ENCODE results near the gene DEFB112.

Gene DEFB112

GRCh38 chr6:50062051-50062450 is 12.3 kb upstream of the DEFB112 start:
- no peak for DNase-seq (ENCODE audit: low read depth in 2 of 2)
- no peak overlapping the region for H3K4me3 ChIP-seq (replicated peaks in 1 of 2; ENCODE audit: low read depth in 2 of 2, low read length in 2 of 2)
- no peak for TF ChIP-seq CTCF (IDR thresholded peaks at IDR 0.05; ENCODE audit: low read depth, low read length)

- DNase-seq (ENCODE audit: low read depth in 2 of 2) = no peak
These were observed 6.5 kb upstream of the DEFB112 start for GRCh38 chr6:50056242-50056641.

GRCh38 chr6:50047026-50047425 is 2.7 kb downstream of the DEFB112 start:
- no peak for TF ChIP-seq CTCF (IDR thresholded peaks at IDR 0.05; ENCODE audit: low read depth, low read length)
- no peak for DNase-seq (ENCODE audit: low read depth in 2 of 2)
- H3K4me3 ChIP-seq (replicated peaks in 1 of 2; ENCODE audit: low read depth in 2 of 2, low read length in 2 of 2) = no peak overlapping the region

More at GRCh38 chr6:50056242-50056641, 6.5 kb upstream of the DEFB112 start:
- no peak overlapping the region for H3K4me3 ChIP-seq (replicated peaks in 1 of 2; ENCODE audit: low read depth in 2 of 2, low read length in 2 of 2)
- TF ChIP-seq CTCF (IDR thresholded peaks at IDR 0.05; ENCODE audit: low read depth, low read length) = no peak

- TF ChIP-seq CTCF (IDR thresholded peaks at IDR 0.05; ENCODE audit: low read depth, low read length) = no peak
- no peak for DNase-seq (ENCODE audit: low read depth in 2 of 2)
- H3K4me3 ChIP-seq (replicated peaks in 1 of 2; ENCODE audit: low read depth in 2 of 2, low read length in 2 of 2) = no peak overlapping the region
These were observed 18.8 kb downstream of the DEFB112 start for GRCh38 chr6:50030777-50031562.

GRCh38 chr6:50030350-50030749 is 19.4 kb downstream of the DEFB112 start:
- no peak overlapping the region for H3K4me3 ChIP-seq (replicated peaks in 1 of 2; ENCODE audit: low read depth in 2 of 2, low read length in 2 of 2)
- no peak for DNase-seq (ENCODE audit: low read depth in 2 of 2)
- TF ChIP-seq CTCF (IDR thresholded peaks at IDR 0.05; ENCODE audit: low read depth, low read length) = no peak

GRCh38 chr6:50025258-50025657 is 24.5 kb downstream of the DEFB112 start:
- no peak for TF ChIP-seq CTCF (IDR thresholded peaks at IDR 0.05; ENCODE audit: low read depth, low read length)
- no peak for DNase-seq (ENCODE audit: low read depth in 2 of 2)
- no peak overlapping the region for H3K4me3 ChIP-seq (replicated peaks in 1 of 2; ENCODE audit: low read depth in 2 of 2, low read length in 2 of 2)

GRCh38 chr6:50021894-50022293 is 27.8 kb downstream of the DEFB112 start, which contains the start of gene DEFB110:
TSS of gene DEFB110 (minus strand) at chr6:50021994. CDS start at chr6:50021935, 59 bp downstream.
- no peak for TF ChIP-seq CTCF (IDR thresholded peaks at IDR 0.05; ENCODE audit: low read depth, low read length)
- DNase-seq (ENCODE audit: low read depth in 2 of 2) = no peak
- no peak within 1 kb of the TSS for H3K4me3 ChIP-seq (replicated peaks in 1 of 2; ENCODE audit: low read depth in 2 of 2, low read length in 2 of 2)
